Measurements from ENCODE around the gene UBE3D.

- no peak for TF ChIP-seq CTCF (IDR thresholded peaks at IDR 0.05)
- no peak for TF ChIP-seq POLR2A (IDR thresholded peaks at IDR 0.05)
- no peak for TF ChIP-seq POLR2AphosphoS5 (IDR thresholded peaks at IDR 0.05)
These were observed 107.8 kb downstream of the UBE3D start for GRCh38 chr6:82957868-82958245.

All from sigmoid colon (tissue), 4 donors.